H9 (cell line): ENCODE results near the gene ZBTB20. TPM values are rescaled to one million over a fixed set of nuclear protein-coding genes. Genes with fewer than 3 reads are reported as not detected.

Experiments
- DNase-seq: peaks from one replicate; pipeline ENCODE4 v3.0.0-alpha.2; 2017
- H2AFZ ChIP-seq: one replicate; pipeline ENCODE4 v1.6.1; 2013; ENCODE audit warnings: mild to moderate bottlenecking, low read length, control low read depth, moderate library complexity
- H2AK5ac ChIP-seq: 2 replicates; pipeline ENCODE4 v1.6.1; 2013; ENCODE audit warnings: low read length, control low read depth, mixed read lengths; ENCODE audit not compliant: insufficient read length
- H2BK120ac ChIP-seq: one replicate; pipeline ENCODE4 v1.6.1; 2013; ENCODE audit warnings: low read depth, mild to moderate bottlenecking, low read length, control low read depth, inconsistent platforms; ENCODE audit not compliant: poor library complexity, severe bottlenecking
- H2BK12ac ChIP-seq: 2 replicates; pipeline ENCODE4 v1.6.1; 2013; ENCODE audit warnings: low read length, control low read depth, mixed read lengths, low read depth; ENCODE audit not compliant: insufficient read length
- H2BK15ac ChIP-seq: 2 replicates; pipeline ENCODE4 v1.6.1; 2013; ENCODE audit warnings: low read depth, low read length, control low read depth
- H2BK20ac ChIP-seq: one replicate; pipeline ENCODE4 v1.6.1; 2013; ENCODE audit warnings: low read depth, mild to moderate bottlenecking, low read length, control low read depth, inconsistent platforms; ENCODE audit not compliant: poor library complexity, severe bottlenecking
- H2BK5ac ChIP-seq: 2 replicates; pipeline ENCODE4 v1.6.1; 2013; ENCODE audit warnings: low read length, control low read depth, mixed read lengths; ENCODE audit not compliant: insufficient read length
- H3K14ac ChIP-seq: 2 replicates; pipeline ENCODE4 v1.6.1; 2013; ENCODE audit warnings: low read length, control low read depth; ENCODE audit not compliant: insufficient read depth
- H3K18ac ChIP-seq: 2 replicates; pipeline ENCODE4 v1.6.1; 2013; ENCODE audit warnings: low read depth, mild to moderate bottlenecking, mixed read lengths, low read length, control low read depth; ENCODE audit not compliant: insufficient read length
- H3K23ac ChIP-seq: 2 replicates; pipeline ENCODE4 v1.6.1; 2013; ENCODE audit warnings: low read length, control low read depth, mixed read lengths, low read depth; ENCODE audit not compliant: insufficient read length
- H3K23me2 ChIP-seq: 2 replicates; pipeline ENCODE4 v1.6.1; 2013; ENCODE audit warnings: low read depth, mild to moderate bottlenecking, mixed read lengths, low read length, control low read depth; ENCODE audit not compliant: insufficient read length, poor library complexity, severe bottlenecking
- H3K27ac ChIP-seq: 2 replicates; pipeline ENCODE4 v1.5.1; 2013; ENCODE audit warnings: low read length, control low read depth, mixed read lengths, low read depth; ENCODE audit not compliant: insufficient read length
- H3K27me3 ChIP-seq: 2 replicates; pipeline ENCODE4 v1.6.1; 2013; ENCODE audit warnings: low read length, control low read depth, inconsistent platforms; ENCODE audit not compliant: insufficient read depth
- H3K4ac ChIP-seq: 2 replicates; pipeline ENCODE4 v1.6.1; 2013; ENCODE audit warnings: low read depth, mild to moderate bottlenecking, control low read depth, inconsistent platforms, low read length, moderate library complexity
- H3K4me1 ChIP-seq: 2 replicates; pipeline ENCODE4 v1.6.1; 2013; ENCODE audit warnings: low read length, control low read depth, inconsistent platforms; ENCODE audit not compliant: insufficient read depth
- H3K4me2 ChIP-seq: 2 replicates; pipeline ENCODE4 v1.6.1; 2013; ENCODE audit warnings: low read length, control low read depth, mixed read lengths; ENCODE audit not compliant: insufficient read length, insufficient read depth
- H3K56ac ChIP-seq: 2 replicates; pipeline ENCODE4 v1.6.1; 2013; ENCODE audit warnings: low read depth, mild to moderate bottlenecking, mixed read lengths, low read length, control low read depth; ENCODE audit not compliant: insufficient read length
- H3K79me1 ChIP-seq: 2 replicates; pipeline ENCODE4 v1.6.1; 2013; ENCODE audit warnings: low read depth, mild to moderate bottlenecking, moderate library complexity, low read length, control low read depth, inconsistent platforms; ENCODE audit not compliant: insufficient read depth, poor library complexity, severe bottlenecking
- H3K79me2 ChIP-seq: 2 replicates; pipeline ENCODE4 v1.6.1; 2013; ENCODE audit warnings: low read length, control low read depth, inconsistent platforms; ENCODE audit not compliant: insufficient read depth
- H3K9ac ChIP-seq: 2 replicates; pipeline ENCODE4 v1.6.1; 2013; ENCODE audit warnings: low read length, control low read depth, mixed read lengths; ENCODE audit not compliant: insufficient read length; ENCODE audit errors: extremely low read depth
- H3K9me3 ChIP-seq: one replicate; pipeline ENCODE4 v1.6.1; 2013; ENCODE audit warnings: low read depth, low read length, inconsistent platforms; ENCODE audit not compliant: control insufficient read depth
- H3T11ph ChIP-seq: one replicate; pipeline ENCODE4 v1.6.1; 2013; ENCODE audit warnings: mild to moderate bottlenecking, low read length, control low read depth, inconsistent platforms
- H4K20me1 ChIP-seq: one replicate; pipeline ENCODE4 v1.6.1; 2013; ENCODE audit not compliant: control insufficient read depth, insufficient read length, insufficient read depth
- H4K5ac ChIP-seq: 2 replicates; pipeline ENCODE4 v1.6.1; 2013; ENCODE audit warnings: low read depth, mild to moderate bottlenecking, mixed read lengths, low read length, control low read depth; ENCODE audit not compliant: insufficient read length
- H4K8ac ChIP-seq: replicated peaks from 2 replicates; pipeline ENCODE4 v1.6.1; 2013; ENCODE audit warnings: low read length, control low read depth, mixed read lengths, low read depth; ENCODE audit not compliant: insufficient read length
- H4K91ac ChIP-seq: 2 replicates; pipeline ENCODE4 v1.6.1; 2013; ENCODE audit warnings: low read depth, mild to moderate bottlenecking, moderate library complexity, mixed read lengths, low read length, control low read depth; ENCODE audit not compliant: insufficient read length
- H3K27ac Mint-ChIP-seq, 3 experiments: 2 replicates in 2 of 3; 3 replicates in 1 of 3; pipeline ENCODE4 v1.8.0; 2020 to 2021; ENCODE audit warnings: mixed read lengths in 3 of 3, mild to moderate bottlenecking in 1 of 3, moderate library complexity in 1 of 3
- H3K27me3 Mint-ChIP-seq: 2 replicates; pipeline ENCODE4 v1.8.0; 2021; ENCODE audit warnings: low read depth, mild to moderate bottlenecking, moderate library complexity, mixed read lengths
- H3K36me3 Mint-ChIP-seq, 3 experiments: 2 replicates in 2 of 3; 3 replicates in 1 of 3; pipeline ENCODE4 v1.8.0; 2020 to 2021; ENCODE audit warnings: low read depth in 3 of 3, mixed read lengths in 3 of 3; ENCODE audit not compliant: insufficient read depth in 1 of 3
- H3K4me1 Mint-ChIP-seq, 2 experiments: 2 replicates each; pipeline ENCODE4 v1.8.0; 2020; ENCODE audit warnings: mixed read lengths in 2 of 2
- H3K4me3 Mint-ChIP-seq, 2 experiments: 2 replicates in 1 of 2; 3 replicates in 1 of 2; pipeline ENCODE4 v1.8.0; 2020 to 2021; ENCODE audit warnings: mild to moderate bottlenecking in 2 of 2, mixed read lengths in 2 of 2, moderate library complexity in 1 of 2
- H3K9me3 Mint-ChIP-seq, 2 experiments: 2 replicates in 1 of 2; 3 replicates in 1 of 2; pipeline ENCODE4 v1.8.0; 2020; ENCODE audit warnings: mild to moderate bottlenecking in 2 of 2, mixed read lengths in 2 of 2, moderate library complexity in 1 of 2
- CTCF ChIP-seq: fragments of 200-600 bp; sonication (generic); conservative IDR thresholded peaks from 3 replicates; pipeline ENCODE4 v1.8.0; 2021; ENCODE audit warnings: antibody characterized with exemption, mild to moderate bottlenecking
- WGBS: extraction: QIAGEN DNeasy Blood & Tissue Kit; methylation state at CpG from one replicate; pipeline ENCODE4 v1.1.7; 2013; ENCODE audit warnings: missing lambda C conversion rate, low lambda C conversion rate, mixed read lengths; ENCODE audit not compliant: insufficient read length; ENCODE audit errors: extremely low coverage; 5-methylcytosine and 5-hydroxymethylcytosine counted together
- total RNA-seq: library from RNA; stranded (reverse); gene quantifications from 2 replicates; pipeline ENCODE4 v1.2.1, GENCODE V29; 2021

ZBTB20 gene
- total RNA-seq, 1 experiment from 2014 or later = 0.70 TPM

- H3K4me1 Mint-ChIP-seq = peaks cover 19 to 27% of the 10 kb centered on the region in 2 experiments
- no peaks in the 10 kb centered on the region for H3K27me3 Mint-ChIP-seq
- Histone ChIP-seq H3K23me2 (peaks cover 11% of the 10 kb centered on the region), H3K9ac (no peak overlapping the region), H3K4me1 (0 out of 2 replicates have a peak, but pooled peaks cover 3% of the 10 kb centered on the region), H4K8ac (no peak overlapping the region), H3K23ac (no peak overlapping the region), H3K27me3 (no peaks in the 10 kb centered on the region), H2AFZ (no peak overlapping the region), H3K18ac (no peak overlapping the region), H4K91ac (no peak overlapping the region), H4K5ac (no peak overlapping the region), H2BK15ac (no peak overlapping the region), H3K4ac (no peak overlapping the region), H2BK5ac (no peak overlapping the region), H3K79me1 (no peaks in the 10 kb centered on the region), H2AK5ac (no peak overlapping the region), H2BK12ac (no peak overlapping the region), H3K79me2 (no peaks in the 10 kb centered on the region), H3K56ac (no peak overlapping the region), H3K27ac (no peak overlapping the region), H3K9me3 (no peaks in the 10 kb centered on the region), H3K14ac (no peak overlapping the region), H2BK120ac (no peak overlapping the region), H3T11ph (no peak overlapping the region), H2BK20ac (no peak overlapping the region), H3K4me2 (no peak overlapping the region), H4K20me1 (no peaks in the 10 kb centered on the region)
- no peak overlapping the region for H3K27ac Mint-ChIP-seq
- TF ChIP-seq CTCF = no peak
- H3K4me3 Mint-ChIP-seq = no peak overlapping the region
- no CpG with 5 or more reads among the region's 10 CpGs for WGBS
- DNase-seq = no peak
- no peaks in the 10 kb centered on the region for H3K9me3 Mint-ChIP-seq
- H3K36me3 Mint-ChIP-seq = no peaks in the 10 kb centered on the region
Observed at GRCh38 chr3:114451561-114452018, 695.5 kb downstream of the ZBTB20 start.
